ENCODE measurements around the gene PPP4C. TPM values are rescaled to one million over a fixed set of nuclear protein-coding genes. Genes with fewer than 3 reads are reported as not detected.

The PPP4C gene
- total and polyA plus RNA-seq, 3 donors from 2014 or later = 82.1 to 154 (median 109) TPM

DNA sequence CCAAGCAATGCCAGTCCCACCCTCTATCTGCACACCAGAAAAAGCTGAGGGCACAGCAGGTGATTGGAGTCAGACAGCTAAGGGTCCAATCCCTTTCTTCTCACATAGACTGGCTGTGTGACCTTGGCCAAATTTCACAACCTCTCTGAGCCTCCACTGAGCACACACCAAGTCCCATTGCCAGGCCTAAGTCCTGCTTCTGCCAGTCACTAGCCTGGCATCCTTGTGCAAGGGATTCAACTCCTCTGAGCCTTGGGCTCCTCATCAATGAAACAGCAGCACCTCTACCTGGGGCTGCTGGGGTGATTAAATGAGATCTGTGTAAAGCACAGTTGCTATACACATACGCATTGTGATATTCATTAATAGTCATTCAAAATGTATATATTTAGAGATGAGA, 29.2 kb upstream of the PPP4C start:
- H3K9me3 ChIP-seq = no peaks in the 10 kb centered on the region
- H3K27me3 ChIP-seq = no peaks in the 10 kb centered on the region
- H3K27ac ChIP-seq = no peak overlapping the region
- H3K36me3 ChIP-seq (ENCODE audit: low read depth, missing control alignments) = no peaks in the 10 kb centered on the region
- 91 to 100% methylated on average over 1 of the region's 1 CpG for WGBS, 2 donors
- intact Hi-C loops (cut with DNase I; ENCODE audit: low total_unique reads) = no loop called here
- no peak for DNase-seq
- no peaks in the 10 kb centered on the region for H3K4me1 ChIP-seq
- no peak overlapping the region for H3K4me3 ChIP-seq
- TF ChIP-seq, protein P1, sequence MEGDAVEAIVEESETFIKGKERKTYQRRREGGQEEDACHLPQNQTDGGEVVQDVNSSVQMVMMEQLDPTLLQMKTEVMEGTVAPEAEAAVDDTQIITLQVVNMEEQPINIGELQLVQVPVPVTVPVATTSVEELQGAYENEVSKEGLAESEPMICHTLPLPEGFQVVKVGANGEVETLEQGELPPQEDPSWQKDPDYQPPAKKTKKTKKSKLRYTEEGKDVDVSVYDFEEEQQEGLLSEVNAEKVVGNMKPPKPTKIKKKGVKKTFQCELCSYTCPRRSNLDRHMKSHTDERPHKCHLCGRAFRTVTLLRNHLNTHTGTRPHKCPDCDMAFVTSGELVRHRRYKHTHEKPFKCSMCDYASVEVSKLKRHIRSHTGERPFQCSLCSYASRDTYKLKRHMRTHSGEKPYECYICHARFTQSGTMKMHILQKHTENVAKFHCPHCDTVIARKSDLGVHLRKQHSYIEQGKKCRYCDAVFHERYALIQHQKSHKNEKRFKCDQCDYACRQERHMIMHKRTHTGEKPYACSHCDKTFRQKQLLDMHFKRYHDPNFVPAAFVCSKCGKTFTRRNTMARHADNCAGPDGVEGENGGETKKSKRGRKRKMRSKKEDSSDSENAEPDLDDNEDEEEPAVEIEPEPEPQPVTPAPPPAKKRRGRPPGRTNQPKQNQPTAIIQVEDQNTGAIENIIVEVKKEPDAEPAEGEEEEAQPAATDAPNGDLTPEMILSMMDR (IDR thresholded peaks at IDR 0.05) = no peak

- H3K36me3 ChIP-seq (ENCODE audit: low read depth, missing control alignments) = no peaks in the 10 kb centered on the region
- H3K27me3 ChIP-seq = no peaks in the 10 kb centered on the region
- WGBS, 2 donors = 91 to 98% methylated on average over 8 of the region's 8 CpGs
- H3K4me3 ChIP-seq = no peak overlapping the region
- no peaks in the 10 kb centered on the region for H3K9me3 ChIP-seq
- no peak overlapping the region for H3K27ac ChIP-seq
- peaks cover 7% of the 10 kb centered on the region for H3K4me1 ChIP-seq
- intact Hi-C loops (cut with DNase I; ENCODE audit: low total_unique reads) = no loop called here
- no peak for TF ChIP-seq POLR2A (IDR thresholded peaks at IDR 0.05)
- TF ChIP-seq, protein P1 (IDR thresholded peaks at IDR 0.05) = no peak
- no peak for DNase-seq
These were observed 25.9 kb upstream of the PPP4C start for GRCh38 chr16:30049871-30050270.

DNA sequence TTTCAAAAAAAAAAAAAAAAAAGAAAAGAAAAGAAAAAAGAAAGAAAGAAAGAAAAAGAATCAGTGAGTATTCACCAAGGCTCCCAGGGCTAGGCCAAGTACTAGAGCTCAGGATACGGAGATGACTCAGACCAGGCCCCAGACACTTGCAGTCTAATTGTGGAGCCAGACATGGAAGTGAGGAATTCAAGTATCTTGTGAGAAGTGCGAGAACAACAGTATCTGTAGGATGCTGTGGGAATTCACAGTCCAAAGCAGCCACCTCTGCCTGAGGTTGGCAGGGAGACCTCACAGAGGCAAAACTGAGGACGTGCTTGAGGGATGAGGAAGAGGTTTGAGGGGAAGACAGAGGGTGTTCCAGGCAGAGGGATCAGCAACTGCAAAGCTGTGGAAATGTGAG, 24.3 kb upstream of the PPP4C start:
- no peaks in the 10 kb centered on the region for H3K36me3 ChIP-seq (ENCODE audit: low read depth, missing control alignments)
- no peak overlapping the region for H3K4me3 ChIP-seq
- intact Hi-C loops (cut with DNase I; ENCODE audit: low total_unique reads) = no loop called here
- TF ChIP-seq, protein P1 (IDR thresholded peaks at IDR 0.05) = no peak
- TF ChIP-seq POLR2A (IDR thresholded peaks at IDR 0.05) = no peak
- WGBS, 2 donors = 79 to 81% methylated on average over 3 of the region's 3 CpGs
- H3K9me3 ChIP-seq = no peaks in the 10 kb centered on the region
- DNase-seq = no peak
- H3K27ac ChIP-seq = no peak overlapping the region
- no peaks in the 10 kb centered on the region for H3K27me3 ChIP-seq
- H3K4me1 ChIP-seq = peaks cover 7% of the 10 kb centered on the region

GRCh38 chr16:30052671-30053372, 23.0 kb upstream of the PPP4C start:
- TF ChIP-seq, protein P1 (IDR thresholded peaks at IDR 0.05) = peak in 2 of 3 experiments; percentile 4 to 39
- TF ChIP-seq POLR2A (IDR thresholded peaks at IDR 0.05) = no peak
- H3K4me1 ChIP-seq = peaks cover 7% of the 10 kb centered on the region
- H3K36me3 ChIP-seq (ENCODE audit: low read depth, missing control alignments) = no peaks in the 10 kb centered on the region
- peak overlapping the region; percentile 59 to 75 for H3K4me3 ChIP-seq
- 5 to 6% methylated on average over 32 to 46 of the region's 58 CpGs for WGBS, 2 donors
- H3K27ac ChIP-seq = peak overlapping the region in 1 of 2 donors; percentile 5
- H3K27me3 ChIP-seq = no peaks in the 10 kb centered on the region
- H3K9me3 ChIP-seq = no peaks in the 10 kb centered on the region
- intact Hi-C loops (cut with DNase I; ENCODE audit: low total_unique reads) = no loop called here
- DNase-seq = peak; percentile 91
